Activated CD4-positive, CD25-positive, alpha-beta regulatory T cell (primary cell): ENCODE measurements around the gene OR4F6.

Experiments used
- DNase-seq, 4 experiments: peaks; one replicate each; lab custom pipeline; 2025; lab: John Stamatoyannopoulos, UW

OR4F6 gene

GRCh38 chr15:101804941-101805340 is 1.6 kb downstream of the OR4F6 start:
- no peak for DNase-seq

GRCh38 chr15:101805605-101806345 is 2.5 kb downstream of the OR4F6 start:
- no peak for DNase-seq

DNA sequence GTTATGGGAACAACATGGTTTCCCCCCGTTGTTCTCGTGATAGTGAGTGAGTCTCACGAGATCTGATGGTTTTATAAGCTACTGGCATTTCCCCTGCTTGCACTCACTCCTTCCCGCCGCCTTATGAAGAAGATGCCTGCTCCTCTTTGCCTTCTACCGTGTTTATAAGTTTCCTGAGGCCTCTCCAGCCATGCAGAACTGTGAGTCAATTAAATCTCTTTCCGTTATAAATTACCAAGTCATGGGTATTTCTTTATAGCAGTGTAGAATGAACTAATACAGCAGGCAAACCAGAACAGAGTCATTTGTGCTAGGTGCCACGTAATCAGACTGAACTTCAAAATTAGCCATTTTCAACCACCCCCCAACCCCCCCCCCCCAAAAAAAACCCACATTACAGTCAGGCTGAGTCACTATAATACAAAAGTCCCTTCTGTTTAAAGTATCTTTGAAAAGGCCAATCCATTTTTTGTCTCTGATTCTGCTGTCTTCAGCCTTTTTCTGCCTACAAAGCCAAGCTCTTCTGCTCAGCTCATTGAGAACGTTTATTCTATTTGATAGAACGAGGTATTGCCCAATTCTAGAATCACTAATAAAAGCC is 4.1 kb downstream of the OR4F6 start:
- no peak for DNase-seq

DNA sequence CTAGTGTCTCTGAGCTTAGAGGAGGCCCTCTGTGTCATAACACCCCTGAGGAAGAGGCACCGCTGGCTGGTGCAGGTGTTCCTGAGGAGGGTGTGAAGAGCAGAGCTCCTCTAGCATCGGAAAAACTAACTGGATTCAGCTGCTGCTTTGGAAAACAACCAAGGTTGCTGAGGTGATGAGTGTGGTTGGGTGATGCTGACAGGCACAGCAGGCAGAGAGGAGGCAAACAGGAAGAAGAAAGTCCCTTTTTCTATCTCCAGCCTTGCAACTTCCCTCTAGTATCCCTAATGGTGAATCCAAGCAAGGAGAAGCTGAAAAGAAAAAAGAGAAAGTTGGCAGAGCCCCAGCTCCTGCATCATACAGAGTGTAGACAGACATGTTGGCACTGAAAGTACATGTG is 4.9 kb downstream of the OR4F6 start:
- DNase-seq = no peak

DNA sequence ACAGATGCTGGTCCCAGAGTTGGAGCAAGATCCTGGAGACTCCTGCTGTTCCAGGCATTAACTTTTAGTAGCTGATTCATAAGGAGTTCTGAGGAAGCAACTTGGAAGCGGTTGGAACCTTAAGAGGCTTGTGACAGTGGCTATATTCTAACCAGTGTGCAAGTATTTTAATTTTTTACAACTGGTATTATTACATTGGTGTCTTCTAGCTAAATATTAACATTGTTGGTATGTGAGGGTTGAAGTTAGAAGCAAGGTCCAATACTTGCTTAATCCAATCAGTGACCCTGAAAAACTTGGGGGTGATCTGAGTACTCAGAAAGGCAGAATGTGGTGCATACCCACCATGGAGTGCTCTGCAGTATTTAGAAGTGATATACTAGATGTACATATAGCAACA is 7.1 kb downstream of the OR4F6 start:
- no peak for DNase-seq

GRCh38 chr15:101810876-101811275 is 7.6 kb downstream of the OR4F6 start:
- no peak for DNase-seq

DNA sequence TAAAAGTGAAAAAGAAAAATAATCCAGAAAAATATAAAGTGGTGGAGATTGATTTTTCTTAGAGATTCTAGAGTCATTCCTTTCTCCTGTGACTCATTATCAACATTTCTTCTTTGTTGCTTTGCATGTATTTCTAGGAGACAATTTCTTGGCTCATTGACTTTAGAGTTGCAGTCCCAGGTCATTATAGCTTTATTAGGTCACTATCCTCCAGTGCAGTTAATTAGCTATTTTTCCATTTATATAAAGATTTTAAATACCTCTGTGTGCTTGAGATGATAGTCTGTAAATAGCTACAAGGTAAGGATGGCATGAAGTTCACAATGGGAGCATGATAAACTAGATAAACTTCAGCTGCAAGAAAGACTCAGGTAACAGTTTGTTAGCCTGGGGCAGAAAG is 8.6 kb downstream of the OR4F6 start, which contains the start of gene OR4F15:
Gene OR4F15 (plus strand): TSS at position 301 of the 400 bp plus-strand sequence. CDS start 5,985 bp downstream, outside the sequence.
- no peak for DNase-seq

DNA sequence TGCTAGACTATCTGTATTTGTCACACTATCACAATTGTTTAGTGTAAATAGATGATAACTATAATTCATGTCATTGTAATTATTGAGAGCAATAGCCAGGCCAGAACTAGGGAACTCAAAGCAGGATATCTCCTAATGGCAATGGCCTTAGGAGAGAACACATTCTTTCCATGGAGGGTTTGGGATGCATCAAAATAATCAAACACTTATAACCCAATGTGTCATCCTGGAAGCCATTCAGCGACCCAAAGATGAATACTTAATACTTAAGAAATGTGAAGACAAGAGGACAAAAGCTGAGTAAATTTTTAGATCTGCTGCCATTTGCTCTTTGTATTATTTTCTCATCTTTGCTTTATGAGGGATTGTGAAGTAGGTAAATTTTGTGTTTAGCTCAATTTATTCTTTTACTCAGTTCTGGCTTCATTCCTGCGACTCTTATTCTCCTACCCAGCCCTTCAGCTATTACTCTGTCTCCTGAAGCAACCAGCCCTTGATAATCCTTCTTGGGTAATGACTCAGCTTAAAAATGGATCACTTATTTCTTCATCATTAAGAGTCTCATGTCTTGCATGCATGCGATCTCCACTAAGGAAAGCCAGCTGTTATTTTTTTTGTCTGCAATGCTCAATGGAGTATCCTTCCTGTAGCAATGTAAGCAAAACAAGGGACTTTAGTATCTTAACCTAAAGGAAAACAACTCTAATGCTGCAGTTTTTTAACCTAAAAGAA is 10.7 kb downstream of the OR4F6 start:
- DNase-seq = no peak

GRCh38 chr15:101820781-101821180 is 17.5 kb downstream of the OR4F6 start:
- no peak for DNase-seq

DNA sequence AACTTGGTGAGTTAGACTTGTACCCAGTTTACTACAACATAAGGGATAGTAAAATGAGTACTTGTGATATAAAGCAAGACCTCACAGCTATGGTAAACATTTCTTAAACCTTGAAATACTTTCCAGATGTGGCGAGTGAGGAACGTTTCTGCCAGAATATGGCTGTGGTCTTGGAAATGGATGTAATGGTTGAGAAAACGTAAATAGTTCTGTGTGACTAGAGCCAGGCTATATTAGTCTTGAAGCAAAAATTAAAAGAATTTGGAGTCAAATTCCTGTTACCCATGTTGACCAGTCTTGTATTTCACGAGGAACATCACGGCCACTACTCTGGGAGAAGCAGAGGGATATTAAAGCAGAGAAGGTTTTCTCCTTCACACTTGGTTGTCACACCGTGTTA is 23.9 kb downstream of the OR4F6 start:
- DNase-seq = no peak

DNA sequence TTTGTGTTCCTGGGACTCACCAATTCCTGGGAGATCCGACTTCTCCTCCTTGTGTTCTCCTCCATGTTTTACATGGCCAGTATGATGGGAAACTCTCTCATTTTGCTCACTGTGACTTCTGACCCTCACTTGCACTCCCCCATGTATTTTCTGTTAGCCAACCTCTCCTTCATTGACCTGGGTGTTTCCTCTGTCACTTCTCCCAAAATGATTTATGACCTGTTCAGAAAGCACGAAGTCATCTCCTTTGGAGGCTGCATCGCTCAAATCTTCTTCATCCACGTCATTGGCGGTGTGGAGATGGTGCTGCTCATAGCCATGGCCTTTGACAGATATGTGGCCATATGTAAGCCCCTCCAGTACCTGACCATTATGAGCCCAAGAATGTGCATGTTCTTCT is 25.5 kb downstream of the OR4F6 start:
- DNase-seq = no peak

DNA sequence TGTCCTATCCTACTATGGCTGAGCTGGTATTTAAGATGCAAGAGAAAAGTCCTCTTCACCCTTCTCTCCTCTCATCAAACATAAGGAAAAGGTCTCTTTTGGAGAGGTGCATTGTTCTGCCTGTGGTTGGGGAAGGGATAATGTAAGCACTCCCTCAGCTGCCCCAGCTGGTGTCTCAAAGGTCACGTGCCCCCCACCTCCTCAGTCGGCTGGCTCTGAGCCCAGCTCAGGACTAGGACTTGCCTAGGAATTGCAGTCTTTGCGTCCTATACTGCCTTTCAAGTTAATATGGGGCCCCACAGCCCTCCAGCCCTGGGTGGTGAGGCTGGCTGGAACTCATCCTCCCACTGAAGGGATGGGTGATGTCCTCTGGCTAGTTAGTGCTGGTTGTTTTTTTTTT is 38.3 kb downstream of the OR4F6 start:
- DNase-seq = no peak

DNA sequence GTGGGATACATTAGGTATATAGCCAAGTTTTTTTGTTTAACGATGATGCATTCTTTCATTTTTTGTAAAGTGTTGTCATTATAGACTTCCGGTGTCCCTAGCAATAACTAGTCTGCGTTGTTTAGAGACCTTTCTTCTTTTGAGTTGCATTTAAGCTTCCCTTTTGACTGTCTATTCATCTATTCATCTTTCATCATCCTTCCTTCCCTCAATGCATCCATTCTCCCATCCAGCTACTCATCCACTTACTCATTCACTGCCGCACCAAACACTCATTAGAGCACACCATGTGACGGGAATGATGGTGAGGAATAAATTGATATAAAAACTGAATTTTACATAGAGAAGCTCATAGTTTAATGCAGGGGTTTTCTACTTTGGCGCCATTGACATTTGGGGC is 41.6 kb downstream of the OR4F6 start:
- DNase-seq = no peak

GRCh38 chr15:101852356-101852755 is 49.0 kb downstream of the OR4F6 start:
- no peak for DNase-seq
